OCI-LY1 (cell line): ENCODE results near the gene SZRD1.

ENCODE experiments used
- H2AFZ ChIP-seq: fragments of 200-600 bp; sonication (generic), shearing (Covaris generic); 2 replicates; pipeline ENCODE4 v1.6.0; 2014; ENCODE audit warnings: antibody characterized with exemption, mild to moderate bottlenecking, low read length
- H3F3A ChIP-seq: fragments of 200-600 bp; sonication (generic), shearing (Covaris generic); 2 replicates; pipeline ENCODE4 v1.6.0; 2014; ENCODE audit warnings: mild to moderate bottlenecking, antibody characterized with exemption, low read length, moderate library complexity; ENCODE audit not compliant: insufficient read depth
- H3K27ac ChIP-seq: fragments of 200-600 bp; sonication (generic); 2 replicates; pipeline ENCODE4 v1.5.1; 2014; ENCODE audit warnings: low read length, mixed run types, mild to moderate bottlenecking, low read depth; ENCODE audit not compliant: poor library complexity, severe bottlenecking
- H3K27me3 ChIP-seq: fragments of 200-600 bp; sonication (generic); 2 replicates; pipeline ENCODE4 v1.6.0; 2014; ENCODE audit warnings: antibody characterized with exemption, mild to moderate bottlenecking, low read length, moderate library complexity; ENCODE audit not compliant: insufficient read depth
- H3K36me3 ChIP-seq: fragments of 200-600 bp; sonication (generic); 2 replicates; pipeline ENCODE4 v1.6.1; 2014; ENCODE audit warnings: mild to moderate bottlenecking, antibody characterized with exemption, low read length, moderate library complexity, mixed read lengths; ENCODE audit not compliant: insufficient read depth
- H3K4me1 ChIP-seq: fragments of 200-600 bp; sonication (generic); 2 replicates; pipeline ENCODE4 v1.5.1; 2014; ENCODE audit warnings: mild to moderate bottlenecking, low read length, moderate library complexity; ENCODE audit not compliant: insufficient read depth, severe bottlenecking
- H3K4me2 ChIP-seq: fragments of 200-600 bp; sonication (generic), shearing (Covaris generic); 2 replicates; pipeline ENCODE4 v1.6.1; 2014; ENCODE audit warnings: low read length
- H3K4me3 ChIP-seq: fragments of 200-600 bp; sonication (generic); 2 replicates; pipeline ENCODE4 v1.5.1; 2014; ENCODE audit warnings: low read length, low read depth, mild to moderate bottlenecking, mixed read lengths; ENCODE audit not compliant: poor library complexity, severe bottlenecking
- H3K79me2 ChIP-seq: fragments of 200-600 bp; shearing (Covaris generic); 2 replicates; pipeline ENCODE4 v1.6.1; 2016; ENCODE audit warnings: mixed run types, low read length, mixed read lengths; ENCODE audit not compliant: insufficient read depth
- H3K9ac ChIP-seq: fragments of 200-600 bp; sonication (generic), shearing (Covaris generic); 2 replicates; pipeline ENCODE4 v1.6.1; 2014; ENCODE audit warnings: mild to moderate bottlenecking, low read length, mixed read lengths
- H3K9me2 ChIP-seq: fragments of 200-600 bp; sonication (generic), shearing (Covaris generic); 2 replicates; pipeline ENCODE4 v1.6.1; 2014; ENCODE audit warnings: low read depth, mild to moderate bottlenecking, low read length, mixed read lengths
- H3K9me3 ChIP-seq: fragments of 200-600 bp; shearing (Covaris generic); 2 replicates; pipeline ENCODE4 v1.6.1; 2014; ENCODE audit warnings: low read length, mixed read lengths
- H4K20me1 ChIP-seq: fragments of 200-600 bp; sonication (generic), shearing (Covaris generic); 2 replicates; pipeline ENCODE4 v1.6.0; 2016; ENCODE audit warnings: mild to moderate bottlenecking, low read length; ENCODE audit not compliant: insufficient read depth
- EZH2 ChIP-seq: fragments of 200-600 bp; sonication (generic), shearing (Covaris generic); IDR thresholded peaks from 2 replicates; pipeline ENCODE4 v1.8.0; 2017; ENCODE audit warnings: borderline replicate concordance, mixed run types, mild to moderate bottlenecking, antibody characterized with exemption, low read length, moderate library complexity, mixed read lengths
- TF ChIP-seq, protein P1 (sequence below): fragments of 200-600 bp; sonication (generic), shearing (Covaris generic); IDR thresholded peaks from 2 replicates; pipeline ENCODE4 v1.5.1; 2017; ENCODE audit warnings: mild to moderate bottlenecking, antibody characterized with exemption, low read length, moderate library complexity, mixed read lengths

Gene SZRD1

DNA sequence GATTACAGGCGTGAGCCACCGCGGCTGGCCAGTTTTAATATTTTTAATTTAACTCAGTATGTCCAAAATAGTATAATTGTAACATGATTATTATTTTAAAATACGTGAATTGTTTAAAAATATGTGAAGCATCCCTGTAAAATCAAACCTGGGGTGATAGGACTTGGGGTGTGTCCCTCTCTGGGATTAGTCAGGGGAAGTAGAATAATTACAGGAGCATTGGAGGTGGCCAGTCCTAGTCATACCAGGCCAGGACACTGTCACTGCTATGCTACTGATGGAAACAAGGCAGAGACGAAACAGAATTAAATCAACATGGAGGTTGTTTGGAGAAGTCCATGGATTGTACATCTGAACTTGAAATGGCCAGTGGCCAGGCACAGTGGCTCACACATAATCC, 16.8 kb downstream of the SZRD1 start:
- no peak for TF ChIP-seq EZH2
- TF ChIP-seq, protein P1, sequence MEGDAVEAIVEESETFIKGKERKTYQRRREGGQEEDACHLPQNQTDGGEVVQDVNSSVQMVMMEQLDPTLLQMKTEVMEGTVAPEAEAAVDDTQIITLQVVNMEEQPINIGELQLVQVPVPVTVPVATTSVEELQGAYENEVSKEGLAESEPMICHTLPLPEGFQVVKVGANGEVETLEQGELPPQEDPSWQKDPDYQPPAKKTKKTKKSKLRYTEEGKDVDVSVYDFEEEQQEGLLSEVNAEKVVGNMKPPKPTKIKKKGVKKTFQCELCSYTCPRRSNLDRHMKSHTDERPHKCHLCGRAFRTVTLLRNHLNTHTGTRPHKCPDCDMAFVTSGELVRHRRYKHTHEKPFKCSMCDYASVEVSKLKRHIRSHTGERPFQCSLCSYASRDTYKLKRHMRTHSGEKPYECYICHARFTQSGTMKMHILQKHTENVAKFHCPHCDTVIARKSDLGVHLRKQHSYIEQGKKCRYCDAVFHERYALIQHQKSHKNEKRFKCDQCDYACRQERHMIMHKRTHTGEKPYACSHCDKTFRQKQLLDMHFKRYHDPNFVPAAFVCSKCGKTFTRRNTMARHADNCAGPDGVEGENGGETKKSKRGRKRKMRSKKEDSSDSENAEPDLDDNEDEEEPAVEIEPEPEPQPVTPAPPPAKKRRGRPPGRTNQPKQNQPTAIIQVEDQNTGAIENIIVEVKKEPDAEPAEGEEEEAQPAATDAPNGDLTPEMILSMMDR: no peak
- Histone ChIP-seq H2AFZ (no peak overlapping the region), H3K4me3 (no peak overlapping the region), H3K4me1 (peaks cover 42% of the 10 kb centered on the region), H3K4me2 (no peak overlapping the region), H3K27me3 (no peaks in the 10 kb centered on the region), H3F3A (no peaks in the 10 kb centered on the region), H3K9me2 (no peaks in the 10 kb centered on the region), H3K9ac (no peak overlapping the region), H4K20me1 (no peaks in the 10 kb centered on the region), H3K9me3 (no peaks in the 10 kb centered on the region), H3K27ac (no peak overlapping the region), H3K79me2 (peaks cover 89% of the 10 kb centered on the region), H3K36me3 (no peaks in the 10 kb centered on the region)

DNA sequence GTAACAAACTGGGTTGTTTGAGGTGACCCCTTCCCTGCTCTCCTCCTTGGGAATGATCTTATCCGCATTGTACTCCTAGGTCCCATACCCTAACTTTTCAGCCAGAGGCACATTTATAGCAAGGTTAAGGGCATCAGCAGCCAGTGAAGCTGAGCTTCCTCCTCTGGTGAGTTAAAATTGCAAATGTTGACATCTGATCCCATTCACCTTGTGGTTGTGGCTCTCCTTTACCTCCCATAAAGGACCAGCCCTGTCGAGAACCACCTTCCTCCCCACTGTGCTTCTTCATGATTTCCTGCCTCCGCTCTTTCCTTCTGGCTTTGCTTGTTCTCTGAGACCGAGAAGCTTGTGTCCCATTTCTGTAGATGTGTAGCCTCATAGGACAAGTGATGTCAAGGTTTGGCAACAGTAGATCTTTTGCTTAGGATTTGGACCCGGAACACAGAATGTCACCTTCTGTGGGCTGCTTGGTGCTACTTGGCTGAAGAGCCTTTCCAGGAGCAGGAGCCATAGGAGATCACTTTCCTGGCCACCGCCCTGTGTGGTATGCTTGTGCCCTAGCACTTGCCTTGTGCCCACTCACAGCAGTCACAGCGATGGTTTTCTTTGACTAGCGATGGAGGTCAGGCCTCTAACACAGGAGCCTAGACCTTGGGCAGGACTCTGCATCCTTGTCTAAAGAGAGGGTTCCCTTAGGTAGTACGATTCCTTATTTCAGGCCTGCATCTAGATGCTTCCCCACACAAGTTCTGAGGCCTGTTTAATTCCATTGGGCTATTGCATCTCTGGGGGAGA, 18.8 kb downstream of the SZRD1 start:
- H3K4me2 ChIP-seq: peak overlapping the region; percentile 70
- no peak overlapping the region for H3K9ac ChIP-seq
- H3K4me1 ChIP-seq: peaks cover 42% of the 10 kb centered on the region

DNA sequence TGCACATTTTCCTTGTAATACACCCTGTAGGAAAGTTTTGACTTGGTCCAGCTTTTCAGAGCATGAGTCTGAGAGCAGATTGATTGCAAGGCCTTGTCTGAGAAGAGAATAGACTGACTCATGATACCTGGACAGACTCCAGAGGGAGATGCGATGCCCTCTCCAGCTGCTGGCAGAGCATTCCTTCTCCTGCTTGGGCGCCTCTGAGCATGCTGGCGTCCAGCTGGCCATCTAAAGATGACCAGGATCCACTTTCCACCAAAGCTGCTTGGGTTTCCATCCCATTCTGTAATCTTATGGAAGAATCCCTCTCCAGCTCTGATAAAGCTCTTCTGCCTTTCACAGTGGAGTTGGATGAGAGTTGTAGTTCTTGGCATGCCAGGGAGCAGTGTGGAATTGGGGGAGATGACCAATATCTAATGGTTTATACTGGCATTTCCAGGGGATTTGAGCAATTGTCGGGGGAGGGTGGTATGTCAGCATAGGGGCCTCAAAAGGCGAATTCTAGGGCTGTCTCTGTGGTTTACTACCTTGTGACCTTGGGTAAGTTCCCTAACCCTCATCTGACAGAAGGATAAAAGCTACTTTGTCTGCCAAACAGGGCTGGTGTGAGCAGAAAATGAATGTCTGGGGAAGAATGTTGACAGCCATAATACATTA, 19.5 kb downstream of the SZRD1 start:
- Histone ChIP-seq H3K4me3 (peak overlapping the region; percentile 43), H3K9ac (peak overlapping the region; percentile 48; the same call in 1 of the 2 replicates), H3K4me1 (peaks cover 42% of the 10 kb centered on the region), H3K79me2 (peaks cover 88% of the 10 kb centered on the region), H3K4me2 (peak overlapping the region; percentile 70), H2AFZ (no peak overlapping the region), H4K20me1 (peaks cover under 1% of the 10 kb centered on the region; the same call in 1 of the 2 replicates), H3K36me3 (no peaks in the 10 kb centered on the region), H3K9me3 (no peaks in the 10 kb centered on the region), H3K27me3 (no peaks in the 10 kb centered on the region), H3K9me2 (no peaks in the 10 kb centered on the region), H3F3A (no peaks in the 10 kb centered on the region), H3K27ac (peak overlapping the region; percentile 57)
- TF ChIP-seq EZH2: no peak
- TF ChIP-seq, protein P1: no peak

More for the DNA sequence above, 18.8 kb downstream of the SZRD1 start:
- no peaks in the 10 kb centered on the region for H3K27me3 ChIP-seq
- H3K27ac ChIP-seq: peak overlapping the region; percentile 57
- H3K4me3 ChIP-seq: no peak overlapping the region
- H3F3A ChIP-seq: no peaks in the 10 kb centered on the region
- TF ChIP-seq EZH2: no peak
- TF ChIP-seq, protein P1: no peak
- H3K9me3 ChIP-seq: no peaks in the 10 kb centered on the region
- H3K79me2 ChIP-seq: peaks cover 88% of the 10 kb centered on the region
- H2AFZ ChIP-seq: no peak overlapping the region
- no peaks in the 10 kb centered on the region for H3K36me3 ChIP-seq
- H4K20me1 ChIP-seq: no peaks in the 10 kb centered on the region
- H3K9me2 ChIP-seq: no peaks in the 10 kb centered on the region
